H1 (cell line): ENCODE measurements around the gene ZBED5. TPM values are rescaled to one million over a fixed set of nuclear protein-coding genes. Genes with fewer than 3 reads are reported as not detected.

Source experiments
- CTCF ChIA-PET: fragments of 300-600 bp; sonication (Branson Sonifier 250); formaldehyde crosslinking; loops from one replicate; lab custom pipeline; 2021; ENCODE audit not compliant: partially characterized antibody; lab: Charles Lee
- POLR2A ChIA-PET: fragments of 300-600 bp; sonication (Branson Sonifier 250); formaldehyde crosslinking; loops from one replicate; lab custom pipeline; 2021; ENCODE audit warnings: inconsistent platforms; ENCODE audit not compliant: partially characterized antibody; lab: Charles Lee
- DNase-seq, 2 experiments: peaks; one replicate each; pipeline versions ENCODE4 v3.0.0 to v3.0.0-alpha.2; 2010 to 2022; ENCODE audit warnings: low spot score in 2 of 2, low read depth in 1 of 2, mixed read lengths in 1 of 2
- FAIRE-seq: peaks from 2 replicates; lab custom pipeline; 2011; peaks lifted over from hg19 to GRCh38; lab: Jason Lieb, UNC
- H2AFZ ChIP-seq: 2 replicates; pipeline ENCODE4 v1.8.1; 2012; ENCODE audit warnings: low read length, inconsistent platforms
- H2AK5ac ChIP-seq: 2 replicates; pipeline ENCODE4 v1.6.1; 2013; ENCODE audit warnings: low read depth, low read length
- H2BK120ac ChIP-seq: replicated peaks from 2 replicates; pipeline ENCODE3; 2013; ENCODE audit warnings: low read depth, low read length, inconsistent platforms
- H2BK12ac ChIP-seq: 2 replicates; pipeline ENCODE4 v1.6.1; 2013; ENCODE audit warnings: low read depth, low read length
- H2BK15ac ChIP-seq: 2 replicates; pipeline ENCODE4 v1.6.1; 2013; ENCODE audit warnings: low read length
- H2BK20ac ChIP-seq: 2 replicates; pipeline ENCODE4 v1.6.1; 2013; ENCODE audit warnings: low read length
- H2BK5ac ChIP-seq: 2 replicates; pipeline ENCODE4 v1.6.1; 2013; ENCODE audit warnings: low read depth, low read length
- H3K14ac ChIP-seq: 2 replicates; pipeline ENCODE4 v1.6.1; 2013; ENCODE audit warnings: inconsistent platforms; ENCODE audit not compliant: insufficient read length
- H3K18ac ChIP-seq: 2 replicates; pipeline ENCODE4 v1.6.1; 2013; ENCODE audit warnings: low read length; ENCODE audit errors: extremely low read depth
- H3K23ac ChIP-seq: 2 replicates; pipeline ENCODE4 v1.6.1; 2013; ENCODE audit warnings: inconsistent platforms; ENCODE audit not compliant: insufficient read length
- H3K23me2 ChIP-seq: 2 replicates; pipeline ENCODE4 v1.6.1; 2013; ENCODE audit warnings: low read depth, low read length
- H3K27ac ChIP-seq: 2 replicates; pipeline ENCODE4 v1.6.1; 2011; ENCODE audit warnings: low read depth, low read length, inconsistent platforms
- H3K27me3 ChIP-seq, 4 experiments: replicated peaks in 1 of 4; 1 replicate in 1 of 4; 2 replicates in 3 of 4; pipeline versions ENCODE4 v1.6.1 to v1.8.1; 2011 to 2013; ENCODE audit warnings: low read length in 3 of 4, mild to moderate bottlenecking in 3 of 4, inconsistent platforms in 2 of 4, mixed read lengths in 2 of 4, moderate library complexity in 1 of 4; ENCODE audit not compliant: control insufficient read depth in 3 of 4, insufficient read depth in 3 of 4; ENCODE audit errors: extremely low read depth in 1 of 4
- H3K36me3 ChIP-seq, 4 experiments: 2 replicates each; pipeline versions ENCODE4 v1.6.1 to v1.8.1; 2011 to 2013; ENCODE audit warnings: mild to moderate bottlenecking in 4 of 4, low read length in 3 of 4, moderate library complexity in 2 of 4, control low read depth in 1 of 4, inconsistent platforms in 1 of 4; ENCODE audit not compliant: insufficient read depth in 4 of 4, control insufficient read depth in 2 of 4
- H3K4ac ChIP-seq: replicated peaks from 2 replicates; pipeline ENCODE3; 2013; ENCODE audit warnings: low read length, low read depth, mixed read lengths, inconsistent platforms; ENCODE audit not compliant: insufficient read length
- H3K4me1 ChIP-seq, 4 experiments: replicated peaks in 1 of 4; 1 replicate in 1 of 4; 2 replicates in 3 of 4; pipeline versions ENCODE4 v1.6.1 to v1.8.1; 2011 to 2013; ENCODE audit warnings: low read length in 3 of 4, inconsistent platforms in 2 of 4, mixed read lengths in 1 of 4; ENCODE audit not compliant: insufficient read depth in 4 of 4, control insufficient read depth in 3 of 4
- H3K4me2 ChIP-seq, 2 experiments: 2 replicates each; pipeline versions ENCODE4 v1.6.1 to v1.8.1; 2011 to 2013; ENCODE audit warnings: low read depth in 2 of 2, low read length in 2 of 2, control low read depth in 1 of 2, inconsistent platforms in 1 of 2, mild to moderate bottlenecking in 1 of 2; ENCODE audit not compliant: insufficient read depth in 1 of 2
- H3K4me3 ChIP-seq, 4 experiments: fragments of 200-600, 300-600 bp in 1 of 4; sonication (generic), shearing (Covaris generic), sonication (Bioruptor Twin) in 1 of 4; 2 replicates each; pipeline versions ENCODE4 v1.5.1 to v1.8.1; 2011 to 2016; ENCODE audit warnings: low read length in 4 of 4, low read depth in 3 of 4, control low read depth in 2 of 4, inconsistent platforms in 2 of 4, mild to moderate bottlenecking in 2 of 4, mixed read lengths in 1 of 4, moderate library complexity in 1 of 4; ENCODE audit not compliant: insufficient read depth in 2 of 4; ENCODE audit errors: extremely low read depth in 1 of 4
- H3K56ac ChIP-seq: replicated peaks from 2 replicates; pipeline ENCODE3; 2013; ENCODE audit warnings: low read depth, mild to moderate bottlenecking, mixed read lengths, low read length, inconsistent platforms; ENCODE audit not compliant: insufficient read length
- H3K79me1 ChIP-seq: 2 replicates; pipeline ENCODE4 v1.6.1; 2013; ENCODE audit warnings: low read depth, low read length, control low read depth
- H3K79me2 ChIP-seq, 2 experiments: 2 replicates each; pipeline versions ENCODE4 v1.6.1 to v1.8.1; 2012 to 2013; ENCODE audit warnings: low read length in 2 of 2, mild to moderate bottlenecking in 2 of 2, inconsistent platforms in 1 of 2; ENCODE audit not compliant: insufficient read depth in 2 of 2, control insufficient read depth in 1 of 2
- H3K9ac ChIP-seq, 4 experiments: replicated peaks in 1 of 4; 1 replicate in 1 of 4; 2 replicates in 3 of 4; pipeline versions ENCODE4 v1.6.1 to v1.8.1; 2011 to 2013; ENCODE audit warnings: low read depth in 3 of 4, low read length in 3 of 4, control low read depth in 2 of 4, mild to moderate bottlenecking in 2 of 4, moderate library complexity in 2 of 4, inconsistent platforms in 1 of 4; ENCODE audit errors: extremely low read depth in 1 of 4
- H3K9me3 ChIP-seq, 2 experiments: 2 replicates each; pipeline versions ENCODE4 v1.6.1 to v1.8.1; 2012 to 2013; ENCODE audit warnings: mild to moderate bottlenecking in 2 of 2, moderate library complexity in 2 of 2, control low read depth in 1 of 2, inconsistent platforms in 1 of 2, low read depth in 1 of 2, low read length in 1 of 2, mixed read lengths in 1 of 2; ENCODE audit not compliant: insufficient read depth in 2 of 2
- H4K20me1 ChIP-seq, 2 experiments: replicated peaks in 1 of 2; 2 replicates each; pipeline versions ENCODE3 to v1.8.1; 2011 to 2013; ENCODE audit warnings: inconsistent platforms in 2 of 2, low read length in 2 of 2, mild to moderate bottlenecking in 1 of 2; ENCODE audit not compliant: insufficient read depth in 2 of 2, control insufficient read depth in 1 of 2
- H4K5ac ChIP-seq: 2 replicates; pipeline ENCODE4 v1.6.1; 2013; ENCODE audit warnings: low read length, low read depth, mixed read lengths, inconsistent platforms; ENCODE audit not compliant: insufficient read length
- H4K8ac ChIP-seq: 2 replicates; pipeline ENCODE4 v1.8.0; 2013; ENCODE audit warnings: mild to moderate bottlenecking, moderate library complexity, low read length, inconsistent platforms; ENCODE audit not compliant: insufficient read depth; ENCODE audit errors: extremely low read depth
- H4K91ac ChIP-seq: replicated peaks from 2 replicates; pipeline ENCODE3; 2013; ENCODE audit warnings: low read length, mixed read lengths, inconsistent platforms; ENCODE audit not compliant: insufficient read length
- ASH2L ChIP-seq: fragments of 200-600, 300-600 bp; sonication (generic); IDR thresholded peaks from one replicate; pipeline ENCODE4 v1.7.1; 2017; ENCODE audit warnings: low read length
- CTBP2 ChIP-seq: IDR thresholded peaks from 2 replicates; pipeline ENCODE4 v1.7.0; 2011; ENCODE audit warnings: borderline replicate concordance, mild to moderate bottlenecking, moderate library complexity, mixed read lengths, low read length; ENCODE audit not compliant: insufficient read depth, insufficient read length
- EZH2 ChIP-seq: fragments of 200-600 bp; sonication (generic); IDR thresholded peaks from 2 replicates; pipeline ENCODE4 v1.7.1; 2012; ENCODE audit warnings: low read depth, mild to moderate bottlenecking, moderate library complexity, low read length, inconsistent platforms; ENCODE audit not compliant: severe bottlenecking
- NANOG ChIP-seq: IDR thresholded peaks from 2 replicates; pipeline ENCODE4 v1.6.1; 2011; ENCODE audit warnings: low read length, low read depth, mild to moderate bottlenecking, inconsistent platforms; ENCODE audit not compliant: insufficient read depth, poor library complexity, severe bottlenecking
- PHF8 ChIP-seq: fragments of 200-600 bp; sonication (generic); conservative IDR thresholded peaks from 2 replicates; pipeline ENCODE4 v1.7.1; 2012; ENCODE audit warnings: low read depth, mild to moderate bottlenecking, inconsistent platforms, low read length, moderate library complexity
- RNF2 ChIP-seq: fragments of 200-900, 300-1000 bp; sonication (generic); IDR thresholded peaks from 2 replicates; pipeline ENCODE4 v1.7.1; 2016; ENCODE audit warnings: borderline replicate concordance, low read depth, mild to moderate bottlenecking, antibody characterized with exemption, low read length; ENCODE audit not compliant: poor library complexity, severe bottlenecking; ENCODE audit errors: missing control alignments
- SP1 ChIP-seq: IDR thresholded peaks from 2 replicates; pipeline ENCODE4 v1.6.1; 2011; ENCODE audit warnings: low read depth, low read length
- SUZ12 ChIP-seq: fragments of 200-600 bp; sonication (generic); IDR thresholded peaks from 2 replicates; pipeline ENCODE4 v1.6.1; 2012; ENCODE audit warnings: mild to moderate bottlenecking, inconsistent platforms, low read length, moderate library complexity, mixed read lengths
- TAF7 ChIP-seq: optimal IDR thresholded peaks from 2 replicates; pipeline ENCODE3; 2011; ENCODE audit warnings: low read depth, mild to moderate bottlenecking, inconsistent platforms, low read length, moderate library complexity, borderline replicate concordance
- TCF12 ChIP-seq: IDR thresholded peaks from 2 replicates; pipeline ENCODE4 v1.6.1; 2011; ENCODE audit warnings: low read depth, mild to moderate bottlenecking, low read length
- TEAD4 ChIP-seq: IDR thresholded peaks from 2 replicates; pipeline ENCODE4 v1.6.1; 2012; ENCODE audit warnings: low read depth, low read length, inconsistent platforms, mixed read lengths
- polyA plus RNA-seq, 7 experiments: library from polyadenylated mRNA; depleted of rRNA in 3 of 7; stranded (reverse) in 5 of 7; unstranded in 2 of 7; fragments of >200 nt in 5 of 7; fragments of 200-250 nt in 2 of 7; gene quantifications; 1 replicate in 5 of 7; 2 replicates in 1 of 7; 4 replicates in 1 of 7; pipeline versions ENCODE4 v1.2.1 to v1.2.3, GENCODE V29; 2011 to 2013; ENCODE audit warnings: missing spikeins in 2 of 7, mixed read lengths in 2 of 7
- total RNA-seq: library from RNA; stranded (reverse); fragmentation: NEBNext Ultra II Directional; extraction: Animal tissue kit (Norgen Biotek cat#: 25700); gene quantifications from 2 replicates; pipeline ENCODE4 v1.2.1, GENCODE V29; 2021
- TF ChIP-seq, protein P1 (sequence below), 3 experiments: IDR thresholded peaks; 1 replicate in 2 of 3; 2 replicates in 1 of 3; pipeline versions ENCODE4 v1.5.1 to v1.6.1; 2011; ENCODE audit warnings: low read length in 3 of 3, mild to moderate bottlenecking in 3 of 3, inconsistent platforms in 2 of 3, low read depth in 1 of 3, moderate library complexity in 1 of 3; ENCODE audit not compliant: insufficient read depth in 1 of 3; ENCODE audit errors: control extremely low read depth in 1 of 3

ZBED5 gene
- total and polyA plus RNA-seq, 2 of the 8 experiments (the other 6 are each of a cell fraction or from before 2014, with no cell fraction given): 54.2 to 94.7 TPM

DNA sequence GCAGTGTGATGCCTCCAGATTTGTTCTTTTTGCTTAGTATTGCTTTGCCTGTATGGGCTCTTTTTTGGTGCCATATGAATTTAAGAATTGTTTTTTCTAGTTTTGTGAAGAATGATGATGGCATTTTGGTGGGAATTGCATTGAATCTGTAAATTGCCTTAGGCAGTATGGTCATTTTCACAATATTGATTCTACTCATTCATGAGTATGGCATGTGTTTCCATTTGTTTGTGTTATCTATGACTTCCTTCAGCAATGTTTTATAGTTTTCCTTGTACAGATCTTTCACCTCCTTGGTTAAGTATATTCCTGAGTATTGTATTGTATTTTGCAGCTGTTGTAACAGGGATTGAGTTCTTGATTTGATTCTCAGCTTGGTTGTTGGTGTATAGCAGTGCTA, 18.3 kb upstream of the ZBED5 start:
- no peak overlapping the region for H2BK20ac ChIP-seq
- no peaks in the 10 kb centered on the region for H3K23me2 ChIP-seq
- H3K56ac ChIP-seq: no peak overlapping the region
- H3K27ac ChIP-seq: no peak overlapping the region
- H3K4me3 ChIP-seq: no peak overlapping the region
- no peaks in the 10 kb centered on the region for H3K36me3 ChIP-seq
- no peaks in the 10 kb centered on the region for H3K79me2 ChIP-seq
- DNase-seq (no peak), FAIRE-seq (no peak)
- no peak overlapping the region for H3K14ac ChIP-seq
- no peaks in the 10 kb centered on the region for H3K27me3 ChIP-seq
- no peak overlapping the region for H2BK12ac ChIP-seq
- peaks cover 0 to 2% (median 0%) of the 10 kb centered on the region in 4 experiments; a peak in 1 of 7 replicates for H3K4me1 ChIP-seq
- H2AK5ac ChIP-seq: no peak overlapping the region
- no peak overlapping the region for H2AFZ ChIP-seq
- H2BK15ac ChIP-seq: no peak overlapping the region
- no peaks in the 10 kb centered on the region; a peak in 1 of 4 replicates for H3K9me3 ChIP-seq
- H4K5ac ChIP-seq: no peak overlapping the region
- no peak overlapping the region for H3K23ac ChIP-seq
- H3K79me1 ChIP-seq: no peaks in the 10 kb centered on the region
- H2BK5ac ChIP-seq: no peak overlapping the region
- H4K91ac ChIP-seq: no peak overlapping the region
- H4K8ac ChIP-seq: no peak overlapping the region
- no peak overlapping the region for H3K9ac ChIP-seq
- H3K18ac ChIP-seq: no peak overlapping the region
- H3K4me2 ChIP-seq: no peak overlapping the region
- H2BK120ac ChIP-seq: no peak overlapping the region
- CTCF ChIA-PET: interaction anchor here (1.0 kb wide), 1 partner anchor 17 kb away, joined by 3 read pairs; no protein-coding TSS in a partner anchor
- POLR2A ChIA-PET: interaction anchor here (1.0 kb wide), 1 partner anchor 67 kb away, joined by 3 read pairs; no protein-coding TSS in a partner anchor
- no peak overlapping the region for H3K4ac ChIP-seq
- no peaks in the 10 kb centered on the region for H4K20me1 ChIP-seq
- TF ChIP-seq TAF7 (no peak), ASH2L (no peak), NANOG (no peak), TEAD4 (no peak), PHF8 (no peak), RNF2 (no peak), SP1 (no peak), EZH2 (no peak), CTBP2 (no peak), TCF12 (no peak), SUZ12 (no peak)
- TF ChIP-seq, protein P1, sequence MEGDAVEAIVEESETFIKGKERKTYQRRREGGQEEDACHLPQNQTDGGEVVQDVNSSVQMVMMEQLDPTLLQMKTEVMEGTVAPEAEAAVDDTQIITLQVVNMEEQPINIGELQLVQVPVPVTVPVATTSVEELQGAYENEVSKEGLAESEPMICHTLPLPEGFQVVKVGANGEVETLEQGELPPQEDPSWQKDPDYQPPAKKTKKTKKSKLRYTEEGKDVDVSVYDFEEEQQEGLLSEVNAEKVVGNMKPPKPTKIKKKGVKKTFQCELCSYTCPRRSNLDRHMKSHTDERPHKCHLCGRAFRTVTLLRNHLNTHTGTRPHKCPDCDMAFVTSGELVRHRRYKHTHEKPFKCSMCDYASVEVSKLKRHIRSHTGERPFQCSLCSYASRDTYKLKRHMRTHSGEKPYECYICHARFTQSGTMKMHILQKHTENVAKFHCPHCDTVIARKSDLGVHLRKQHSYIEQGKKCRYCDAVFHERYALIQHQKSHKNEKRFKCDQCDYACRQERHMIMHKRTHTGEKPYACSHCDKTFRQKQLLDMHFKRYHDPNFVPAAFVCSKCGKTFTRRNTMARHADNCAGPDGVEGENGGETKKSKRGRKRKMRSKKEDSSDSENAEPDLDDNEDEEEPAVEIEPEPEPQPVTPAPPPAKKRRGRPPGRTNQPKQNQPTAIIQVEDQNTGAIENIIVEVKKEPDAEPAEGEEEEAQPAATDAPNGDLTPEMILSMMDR (IDR thresholded peaks at IDR 0.05; ENCODE audit: control extremely low read depth in 1 of 3, insufficient read depth in 1 of 3, low read depth in 1 of 3, low read length in 3 of 3): no peak
